Small intestine (tissue), 7 donors: Measurements from ENCODE around the gene ALLC. TPM values are rescaled to one million over a fixed set of nuclear protein-coding genes. Genes with fewer than 3 reads are reported as not detected.
A peak's percentile ranks its signal among the peaks of the same experiment; 100 is the strongest.

Experiments
- DNase-seq, 2 donors: peaks; one replicate each; pipeline versions ENCODE4 v3.0.0 to v3.0.0-alpha.2; 2013
- FAIRE-seq: peaks from 2 replicates; lab custom pipeline; 2012; peaks lifted over from hg19 to GRCh38; lab: Jason Lieb, UNC
- H3K27ac ChIP-seq, 3 donors: one replicate each; pipeline ENCODE4 v1.5.1; 2013; ENCODE audit warnings: low read length in 2 of 3, mild to moderate bottlenecking in 2 of 3, control low read depth in 1 of 3, inconsistent platforms in 1 of 3, low read depth in 1 of 3, moderate library complexity in 1 of 3
- H3K27me3 ChIP-seq, 3 donors: one replicate each; pipeline ENCODE4 v1.6.1; 2013; ENCODE audit warnings: low read length in 3 of 3, inconsistent platforms in 1 of 3; ENCODE audit not compliant: control insufficient read depth in 3 of 3, insufficient read depth in 3 of 3
- H3K36me3 ChIP-seq, 3 donors: one replicate each; pipeline ENCODE4 v1.6.1; 2013; ENCODE audit warnings: low read length in 3 of 3, inconsistent platforms in 1 of 3, low read depth in 1 of 3, mild to moderate bottlenecking in 1 of 3, moderate library complexity in 1 of 3; ENCODE audit not compliant: control insufficient read depth in 3 of 3, insufficient read depth in 2 of 3
- H3K4me1 ChIP-seq, 3 donors: one replicate each; pipeline ENCODE4 v1.6.1; 2013; ENCODE audit warnings: low read length in 2 of 3, inconsistent platforms in 1 of 3, low read depth in 1 of 3, mild to moderate bottlenecking in 1 of 3, moderate library complexity in 1 of 3; ENCODE audit not compliant: control insufficient read depth in 3 of 3, insufficient read depth in 2 of 3
- H3K4me3 ChIP-seq, 3 donors: one replicate each; pipeline ENCODE4 v1.5.1; 2013; ENCODE audit warnings: low read length in 3 of 3, control low read depth in 1 of 3, inconsistent platforms in 1 of 3, low read depth in 1 of 3, mild to moderate bottlenecking in 1 of 3, moderate library complexity in 1 of 3
- H3K9me3 ChIP-seq, 2 donors: one replicate each; pipeline ENCODE4 v1.6.1; 2013; ENCODE audit warnings: low read depth in 1 of 2, low read length in 1 of 2; ENCODE audit not compliant: control insufficient read depth in 2 of 2, insufficient read depth in 1 of 2
- WGBS, 3 donors: extraction: QIAGEN DNeasy Blood & Tissue Kit; methylation state at CpG; one replicate each; pipeline ENCODE4 v1.1.7; 2013; 5-methylcytosine and 5-hydroxymethylcytosine counted together
- polyA plus RNA-seq, 4 donors: library from polyadenylated mRNA; stranded (reverse) in 3 of 4; unstranded in 1 of 4; fragments of 200-250 nt in 3 of 4; fragments of 120-200 nt in 1 of 4; gene quantifications; one replicate each; pipeline versions ENCODE4 v1.2.1 to v1.2.3, GENCODE V29; 2013
- donor health status: healthy with polysubstance abuse.
- donor health status: control.
- donor health status: control.
- donor health status: Bipolar disorder and iron deficiency.
- donor health status: healthy.

The ALLC gene
- polyA plus RNA-seq, 4 donors, result 0.07 TPM; not detected in 3

GRCh38 chr2:3647246-3647645, 10.8 kb upstream of the ALLC start:
- FAIRE-seq, result no peak
- 74 to 83% (median 78%) methylated on average over 13 of the region's 13 CpGs for WGBS, 3 donors
- no peak for DNase-seq

GRCh38 chr2:3647831-3648651, 10.0 kb upstream of the ALLC start:
- no peak overlapping the region for H3K4me3 ChIP-seq
- H3K4me1 ChIP-seq, result peaks cover 0 to 12% (median 0%) of the 10 kb centered on the region in 3 donors
- FAIRE-seq, result no peak
- WGBS, 3 donors, result 85 to 89% (median 86%) methylated on average over 14 of the region's 14 CpGs
- no peaks in the 10 kb centered on the region for H3K36me3 ChIP-seq
- DNase-seq, result no peak
- no peak overlapping the region for H3K27ac ChIP-seq
- peaks cover 0 to 9% (median 0%) of the 10 kb centered on the region in 3 donors for H3K27me3 ChIP-seq
- H3K9me3 ChIP-seq, result peaks cover 0 to 6% of the 10 kb centered on the region in 2 donors

More at GRCh38 chr2:3647246-3647645, 10.8 kb upstream of the ALLC start:
- Histone ChIP-seq H3K27ac (no peak overlapping the region), H3K4me1 (peaks cover 0 to 12% (median 0%) of the 10 kb centered on the region in 3 donors), H3K4me3 (no peak overlapping the region), H3K36me3 (no peaks in the 10 kb centered on the region), H3K9me3 (peaks cover 0 to 6% of the 10 kb centered on the region in 2 donors), H3K27me3 (peaks cover 0 to 9% (median 0%) of the 10 kb centered on the region in 3 donors)

GRCh38 chr2:3648652-3649177, 9.3 kb upstream of the ALLC start:
- DNase-seq, result no peak
- WGBS, 3 donors, result 92 to 95% (median 95%) methylated on average over 20 of the region's 20 CpGs
- no peak for FAIRE-seq
- no peaks in the 10 kb centered on the region for H3K36me3 ChIP-seq
- peaks cover 0 to 12% (median 0%) of the 10 kb centered on the region in 3 donors for H3K4me1 ChIP-seq
- H3K27me3 ChIP-seq, result peaks cover 0 to 9% (median 0%) of the 10 kb centered on the region in 3 donors
- H3K27ac ChIP-seq, result no peak overlapping the region
- no peak overlapping the region for H3K4me3 ChIP-seq
- peaks cover 0 to 6% of the 10 kb centered on the region in 2 donors for H3K9me3 ChIP-seq

GRCh38 chr2:3649581-3649980, 8.4 kb upstream of the ALLC start:
- no peak for FAIRE-seq
- 85 to 87% (median 86%) methylated on average over 16 of the region's 16 CpGs for WGBS, 3 donors
- Histone ChIP-seq H3K36me3 (no peaks in the 10 kb centered on the region), H3K27me3 (peaks cover 0 to 9% (median 0%) of the 10 kb centered on the region in 3 donors), H3K9me3 (peaks cover 0 to 6% of the 10 kb centered on the region in 2 donors), H3K4me3 (no peak overlapping the region), H3K27ac (no peak overlapping the region), H3K4me1 (peaks cover 0 to 12% (median 0%) of the 10 kb centered on the region in 3 donors)
- no peak for DNase-seq

- no peaks in the 10 kb centered on the region for H3K36me3 ChIP-seq
- peaks cover 0 to 9% (median 0%) of the 10 kb centered on the region in 3 donors for H3K27me3 ChIP-seq
- H3K27ac ChIP-seq, result no peak overlapping the region
- peaks cover 0 to 12% (median 0%) of the 10 kb centered on the region in 3 donors for H3K4me1 ChIP-seq
- H3K9me3 ChIP-seq, result peaks cover 0 to 6% of the 10 kb centered on the region in 2 donors
- FAIRE-seq (no peak), DNase-seq (no peak)
- no peak overlapping the region for H3K4me3 ChIP-seq
- 65 to 76% (median 73%) methylated on average over 18 to 20 of the region's 20 CpGs for WGBS, 3 donors
Measured at GRCh38 chr2:3650140-3650920, 7.7 kb upstream of the ALLC start.

- Histone ChIP-seq H3K27ac (peak overlapping the region in 2 of 3 donors; percentile 68 to 69), H3K27me3 (peaks cover 0 to 9% (median 0%) of the 10 kb centered on the region in 3 donors), H3K4me1 (peaks cover 0 to 12% (median 0%) of the 10 kb centered on the region in 3 donors), H3K9me3 (no peaks in the 10 kb centered on the region), H3K4me3 (peak overlapping the region in 2 of 3 donors; percentile 15 to 20), H3K36me3 (no peaks in the 10 kb centered on the region)
- FAIRE-seq, result no peak
- DNase-seq, result peak; percentile 17 to 76
- 10 to 16% (median 14%) methylated on average over 39 to 45 of the region's 45 CpGs for WGBS, 3 donors
Measured at GRCh38 chr2:3651691-3652648, 6.0 kb upstream of the ALLC start.

- no peak for DNase-seq
- Histone ChIP-seq H3K27ac (no peak overlapping the region), H3K4me3 (no peak overlapping the region), H3K4me1 (peaks cover 0 to 12% (median 0%) of the 10 kb centered on the region in 3 donors), H3K27me3 (peaks cover 0 to 9% (median 0%) of the 10 kb centered on the region in 3 donors), H3K9me3 (no peaks in the 10 kb centered on the region), H3K36me3 (no peaks in the 10 kb centered on the region)
- WGBS, 3 donors, result 90 to 93% (median 91%) methylated on average over 9 of the region's 9 CpGs
- no peak for FAIRE-seq
Measured at GRCh38 chr2:3652896-3653625, 4.9 kb upstream of the ALLC start.
